Middle frontal gyrus (tissue), 1 donor: ENCODE data around the gene KRTAP4-5.
"Not testable (repeated sequence)": the region's sequence is repeated elsewhere in the genome, so short reads cannot be mapped to it uniquely, and the experiment has no call there.

Source experiments
- DNase-seq: peaks from one replicate; pipeline ENCODE4 v3.0.0-alpha.2; 2015; ENCODE audit warnings: low spot score; ENCODE audit errors: extremely low spot score

The KRTAP4-5 gene

GRCh38 chr17:41149652-41149985 is at the start of gene KRTAP4-5:
KRTAP4-5 (minus strand) TSS chr17:41149825; CDS start chr17:41149767, 58 bp downstream.
- no peak for DNase-seq

DNA sequence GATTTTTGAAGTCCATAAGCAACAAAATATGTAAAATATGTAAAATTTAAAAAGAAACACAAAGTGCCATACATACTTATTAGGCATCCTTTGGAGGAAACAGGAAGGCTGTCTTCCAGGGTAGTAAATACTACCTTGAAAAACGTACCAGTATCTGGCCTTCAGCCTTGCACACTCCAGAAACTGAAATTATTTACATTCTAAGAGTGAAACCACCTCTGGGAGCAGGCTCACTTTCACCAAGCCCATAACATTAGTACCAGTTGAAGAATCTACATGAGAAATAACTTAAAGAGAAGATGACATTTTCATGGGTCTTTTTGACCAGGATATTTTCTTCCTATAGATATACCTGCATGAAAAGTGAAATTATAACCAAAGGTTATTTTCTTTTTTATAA is 46.4 kb upstream of the KRTAP4-5 start:
- DNase-seq: no peak

GRCh38 chr17:41190328-41190727 is 40.7 kb upstream of the KRTAP4-5 start:
- DNase-seq: no peak

- DNase-seq: not testable (repeated sequence)
Observed at GRCh38 chr17:41189837-41190318, 40.3 kb upstream of the KRTAP4-5 start, which contains the start of gene KRTAP9-1. KRTAP9-1 (plus strand) TSS chr17:41189887; CDS start chr17:41189887, 0 bp downstream.

DNA sequence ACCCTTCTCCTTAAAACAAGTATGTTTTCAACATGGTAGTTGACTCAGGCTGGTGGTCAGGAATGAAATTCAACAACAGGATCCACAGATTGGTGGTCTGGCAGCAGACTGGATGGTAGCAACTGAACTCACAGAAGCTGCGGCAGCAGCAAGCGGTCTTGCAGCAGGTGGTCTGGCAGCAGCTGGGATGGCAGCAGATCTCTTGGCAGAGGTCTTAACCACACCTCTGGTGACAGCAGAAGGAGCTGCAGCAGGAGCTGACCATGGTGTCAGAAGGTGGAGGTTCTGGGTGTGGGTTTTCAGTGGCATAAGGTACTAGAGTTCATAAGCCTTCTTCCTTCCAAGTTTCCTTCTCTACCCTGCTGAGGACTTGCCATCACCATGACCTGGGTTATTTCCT is 37.2 kb upstream of the KRTAP4-5 start:
- no peak for DNase-seq

GRCh38 chr17:41185001-41185400 is 35.4 kb upstream of the KRTAP4-5 start:
- DNase-seq: no peak

DNA sequence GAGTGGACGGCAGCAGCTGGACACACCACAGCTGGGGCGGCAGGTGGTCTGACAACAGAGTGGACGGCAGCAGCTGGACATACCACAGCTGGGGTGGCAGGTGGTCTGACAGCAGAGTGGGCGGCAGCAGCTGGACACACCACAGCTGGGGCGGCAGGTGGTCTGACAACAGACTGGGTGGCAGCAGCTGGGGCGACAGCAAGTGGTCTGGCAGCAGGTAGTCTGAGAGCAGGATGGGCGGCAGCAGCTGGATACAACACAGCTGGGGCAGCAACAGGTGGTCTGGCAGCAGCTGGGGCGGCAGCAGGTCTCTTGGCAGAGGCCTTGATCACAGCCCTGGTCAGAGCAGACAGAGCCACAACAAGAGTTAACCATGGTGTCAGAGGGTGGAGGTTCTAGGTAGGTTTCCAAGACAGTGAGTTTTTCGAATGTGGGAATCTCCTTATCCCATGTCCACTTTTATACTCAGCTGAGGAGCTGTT is 34.9 kb upstream of the KRTAP4-5 start, which contains the start of gene KRTAP4-1:
Gene KRTAP4-1, minus strand, starts transcription at position 432 of the 482 bp plus-strand sequence. Its CDS starts 57 bp downstream, at position 375.
- no peak for DNase-seq

DNA sequence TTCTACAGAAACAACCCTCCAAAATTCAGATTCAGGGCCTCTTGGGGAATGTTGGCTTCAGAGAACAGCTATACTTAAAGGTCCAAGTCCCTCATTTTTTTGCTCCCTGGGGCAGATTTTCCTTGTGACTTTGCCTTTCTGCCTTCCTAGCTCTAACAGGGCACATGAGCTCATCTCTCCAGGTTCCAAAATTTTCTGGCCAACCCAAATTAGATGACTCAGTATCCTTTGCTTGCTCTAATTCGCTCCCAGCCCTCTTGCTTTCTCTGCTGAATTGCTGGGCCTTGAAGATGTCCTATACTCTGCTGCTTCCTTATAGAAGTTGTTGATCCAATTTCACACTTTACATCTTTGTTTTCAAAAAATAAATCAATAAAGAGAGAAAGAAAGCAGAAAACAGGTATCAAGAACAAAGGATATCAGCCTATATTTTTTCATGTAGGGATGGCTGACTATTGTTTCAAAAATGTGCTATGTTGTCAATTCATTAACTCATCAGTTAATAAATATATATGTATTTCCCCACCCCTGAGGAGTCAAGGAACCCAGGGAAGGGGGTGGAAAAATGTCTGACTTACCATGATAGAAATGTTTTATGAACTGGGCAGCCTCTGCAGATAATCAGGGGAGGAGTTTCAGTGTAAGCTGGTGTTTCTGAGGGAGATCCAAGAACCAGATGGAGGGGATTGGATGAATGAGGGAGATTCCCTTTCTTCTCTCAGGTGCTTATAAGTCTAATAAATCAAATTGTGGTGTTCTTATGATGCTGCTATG is 29.4 kb upstream of the KRTAP4-5 start:
- no peak for DNase-seq

DNA sequence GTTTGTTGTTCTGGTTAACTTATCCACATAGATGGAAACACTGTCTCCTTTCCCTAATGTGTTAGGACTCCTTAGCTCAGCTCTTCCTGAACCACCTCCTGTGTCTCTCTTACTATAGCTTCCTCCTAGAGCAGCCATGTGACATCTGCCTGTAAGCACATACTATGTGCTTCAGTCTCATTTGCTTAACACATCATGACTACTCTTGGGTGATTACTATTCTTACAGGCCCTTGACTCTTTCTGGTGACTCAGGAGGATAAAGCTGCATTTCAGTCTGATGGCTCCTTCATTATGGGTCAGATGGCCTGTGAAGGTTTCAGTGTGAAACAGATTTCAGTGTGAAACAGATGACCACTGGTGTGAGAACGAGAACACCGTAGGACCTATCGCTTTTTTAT is 28.7 kb upstream of the KRTAP4-5 start:
- DNase-seq: no peak

DNA sequence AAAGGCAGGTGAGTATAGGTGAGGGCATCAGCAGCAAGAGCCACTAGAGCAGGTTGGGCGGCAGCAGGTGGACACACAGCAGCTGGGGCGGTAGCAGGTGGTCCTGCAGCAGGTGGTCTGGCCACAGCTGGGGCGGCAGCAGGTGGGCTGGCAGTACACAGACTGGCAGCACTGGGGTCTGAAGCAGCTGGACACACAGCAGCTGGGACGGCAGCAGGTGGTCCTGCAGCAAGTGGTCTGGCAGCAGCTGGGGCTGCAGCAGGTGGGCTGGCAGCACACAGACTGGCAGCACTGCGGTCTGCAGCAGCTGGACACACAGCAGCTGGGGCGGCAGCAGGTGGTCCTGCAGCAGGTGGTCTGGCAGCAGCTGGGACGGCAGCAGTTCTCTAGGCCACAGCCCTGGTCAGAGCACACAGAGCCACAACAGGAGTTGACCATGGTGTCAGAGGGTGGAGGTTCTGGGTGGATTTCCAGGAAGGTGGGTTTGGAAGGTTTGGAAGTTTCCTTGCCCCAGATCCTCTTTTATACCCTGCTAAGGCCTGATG is 28.2 kb upstream of the KRTAP4-5 start, which contains the start of gene KRTAP4-2:
Gene KRTAP4-2, minus strand, starts transcription at position 495 of the 545 bp plus-strand sequence. Its CDS starts 57 bp downstream, at position 438.
- no peak for DNase-seq

DNA sequence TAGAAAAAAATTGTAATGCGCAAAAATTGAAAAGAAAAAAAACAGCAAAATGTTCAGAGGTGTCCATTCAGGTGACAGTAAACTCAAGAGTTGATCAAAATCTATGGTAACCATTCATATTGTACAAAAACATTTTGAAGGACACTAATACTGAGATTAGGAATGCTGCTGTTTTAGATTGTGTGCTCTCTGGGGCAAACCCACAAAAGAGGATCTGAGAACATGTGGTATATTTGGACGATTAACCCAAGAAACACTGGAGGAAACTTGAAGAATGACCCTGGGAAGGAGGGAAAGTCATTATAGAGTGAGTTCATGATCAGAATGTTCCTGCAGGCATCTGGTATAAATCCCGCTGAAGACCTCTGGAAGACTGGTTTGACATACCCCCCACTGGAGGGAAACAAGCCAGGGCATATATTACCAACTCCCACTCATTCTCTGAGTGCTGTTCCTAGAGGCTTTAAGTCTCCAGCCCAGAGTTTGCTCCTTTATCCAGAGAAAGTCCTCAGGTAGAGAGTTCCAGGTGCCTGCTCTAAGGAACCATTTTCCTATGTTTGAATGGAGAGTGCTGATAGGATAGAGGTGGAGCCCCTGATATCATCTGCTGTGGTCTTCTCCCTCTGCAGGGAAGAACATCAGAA is 27.2 kb upstream of the KRTAP4-5 start:
- no peak for DNase-seq

GRCh38 chr17:41171886-41172285 is 22.3 kb upstream of the KRTAP4-5 start:
- DNase-seq: no peak

DNA sequence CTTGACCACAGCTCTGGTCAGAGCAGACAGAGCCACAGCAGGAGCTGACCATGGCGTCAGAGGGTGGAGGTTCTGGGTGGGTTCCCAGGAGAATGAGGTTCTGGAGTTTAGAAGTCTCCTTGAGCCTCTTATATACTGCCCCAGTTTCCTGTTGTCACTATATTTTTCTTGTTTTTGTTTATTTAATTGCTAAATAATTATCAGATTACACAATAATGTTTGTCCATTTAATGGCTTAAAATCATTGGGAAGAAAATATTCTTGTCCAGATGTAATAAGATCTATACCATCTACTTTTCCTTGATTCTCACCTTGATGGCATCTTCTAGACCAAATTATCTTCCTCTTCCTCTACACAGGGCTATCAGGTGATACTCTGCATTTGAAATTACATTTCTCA is 18.5 kb upstream of the KRTAP4-5 start, which contains the start of gene KRTAP4-3:
Gene KRTAP4-3, minus strand, starts transcription at position 101 of the 400 bp plus-strand sequence. Its CDS starts 49 bp downstream, at position 52.
- DNase-seq: no peak

GRCh38 chr17:41167561-41167960 is 17.9 kb upstream of the KRTAP4-5 start:
- DNase-seq: no peak

DNA sequence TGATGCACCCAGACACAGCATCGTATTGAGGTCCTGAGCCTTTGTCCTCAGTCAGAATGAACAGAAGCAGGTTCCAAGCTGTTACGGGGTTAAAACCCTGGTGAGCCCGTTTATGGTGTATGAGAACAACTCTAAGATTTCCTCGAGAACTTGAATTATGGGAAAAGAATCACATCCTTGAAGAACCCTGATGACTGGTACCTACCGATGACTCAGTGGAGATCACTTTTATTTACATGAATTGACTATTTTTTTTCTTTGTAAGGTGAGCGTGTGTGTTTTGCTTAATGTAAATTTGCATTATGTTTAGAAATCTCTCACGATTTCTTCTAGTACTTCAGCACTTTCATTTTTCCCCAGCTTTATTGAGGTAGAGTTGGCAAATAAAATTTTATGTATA is 14.2 kb upstream of the KRTAP4-5 start:
- DNase-seq: no peak

DNA sequence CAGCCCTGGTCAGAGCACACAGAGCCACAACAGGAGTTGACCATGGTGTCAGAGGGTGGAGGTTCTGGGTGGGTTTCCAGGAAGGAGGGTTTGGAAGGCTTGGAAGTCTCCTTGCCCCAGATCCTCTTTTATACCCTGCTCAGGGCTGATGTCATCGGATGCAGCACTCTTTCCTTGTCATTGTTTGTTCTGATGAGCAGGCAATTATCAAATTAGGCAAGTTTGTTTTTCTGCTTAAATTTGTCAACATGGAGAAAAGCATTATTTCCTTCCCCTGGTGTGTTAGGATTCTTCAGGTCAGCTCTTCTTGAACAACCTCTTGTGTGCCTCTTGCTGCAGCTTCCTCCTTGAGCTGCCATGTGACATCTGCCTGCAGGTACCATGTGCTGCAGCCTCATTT is 11.0 kb upstream of the KRTAP4-5 start, which contains the start of gene KRTAP4-4:
Gene KRTAP4-4, minus strand, starts transcription at position 101 of the 400 bp plus-strand sequence. Its CDS starts 57 bp downstream, at position 44.
- no peak for DNase-seq

- not testable (repeated sequence) for DNase-seq
Observed at GRCh38 chr17:41160190-41160589, 10.6 kb upstream of the KRTAP4-5 start.

- no peak for DNase-seq
Observed at GRCh38 chr17:41153856-41154255, 4.2 kb upstream of the KRTAP4-5 start.

DNA sequence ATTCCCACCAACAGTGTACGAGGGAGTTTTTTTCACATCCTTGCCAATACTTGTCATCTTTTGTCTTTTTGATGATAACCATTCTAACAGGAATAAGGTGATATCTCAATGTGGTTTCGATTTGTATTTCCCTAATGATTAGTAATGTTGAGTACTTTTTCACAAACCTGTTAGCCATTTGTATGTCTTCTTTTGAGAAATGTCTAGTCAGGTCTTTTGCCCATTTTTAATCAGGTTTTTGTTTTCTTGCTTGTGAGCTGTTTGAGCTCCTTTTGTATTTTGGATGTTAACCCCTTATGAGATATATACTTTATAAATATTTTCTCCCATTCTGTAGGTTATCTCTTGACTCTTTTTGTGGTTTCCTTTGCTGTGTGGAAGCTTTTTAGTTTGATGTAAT is 1.9 kb upstream of the KRTAP4-5 start:
- no peak for DNase-seq

DNA sequence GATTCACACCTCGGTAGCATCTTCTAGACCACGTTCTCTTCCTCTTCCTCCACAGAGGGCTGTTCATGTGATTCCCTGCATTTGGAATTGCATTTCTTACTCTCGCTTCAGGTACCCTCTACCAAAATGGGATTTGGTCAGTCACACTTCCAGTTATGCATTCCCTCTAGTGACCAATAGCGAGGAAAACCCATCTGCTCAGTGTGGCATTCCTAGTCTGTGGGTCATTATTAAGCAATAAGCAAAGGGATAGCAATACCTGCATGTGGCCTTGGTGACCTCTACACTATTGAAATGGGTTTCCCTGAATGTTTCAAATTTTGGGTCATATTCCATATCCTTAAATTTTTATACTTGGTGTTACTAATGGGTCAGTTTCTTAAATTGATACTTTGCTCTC is 401 bp upstream of the KRTAP4-5 start:
- no peak for DNase-seq

GRCh38 chr17:41148971-41149651 is 514 bp downstream of the KRTAP4-5 start:
- DNase-seq: not testable (repeated sequence)
